Endothelial cell of umbilical vein (primary cell): ENCODE results near the gene FRK. TPM values are rescaled to one million over a fixed set of nuclear protein-coding genes. Genes with fewer than 3 reads are reported as not detected.

Experiments
- BruUV-seq: library from RNA; stranded (reverse); fragments of 400-500 nt; replicated peaks from 2 replicates; lab custom pipeline; 2021; lab: Mats Ljungman, UMichigan
- CTCF ChIA-PET: fragments of 300-600, 350-600 bp; sonication (Branson Sonifier 250); formaldehyde crosslinking; loops from one replicate; lab custom pipeline; 2021; ENCODE audit warnings: antibody characterized with exemption, inconsistent platforms; lab: Charles Lee
- POLR2A ChIA-PET: fragments of 300-600, 350-600 bp; sonication (Branson Sonifier 250); formaldehyde crosslinking; loops from one replicate; lab custom pipeline; 2021; ENCODE audit warnings: antibody characterized with exemption, inconsistent platforms; lab: Charles Lee
- DNase-seq: peaks from one replicate; pipeline ENCODE4 v3.0.0-alpha.2; 2011; ENCODE audit warnings: low read depth, low spot score
- FAIRE-seq: peaks from 2 replicates; lab custom pipeline; 2011; peaks lifted over from hg19 to GRCh38; lab: Jason Lieb, UNC
- H2AFZ ChIP-seq: 2 replicates; pipeline ENCODE4 v1.6.0; 2012; ENCODE audit warnings: low read depth, low read length, control low read depth, inconsistent platforms
- H3K27ac ChIP-seq: 2 replicates; pipeline ENCODE4 v1.5.1; 2011; ENCODE audit warnings: low read depth, mild to moderate bottlenecking, control low read depth, low read length, moderate library complexity; ENCODE audit not compliant: insufficient read depth
- H3K27me3 ChIP-seq, 2 experiments: 2 replicates each; pipeline versions ENCODE4 v1.6.0 to v1.6.1; 2011; ENCODE audit warnings: low read length in 2 of 2, mixed read lengths in 1 of 2; ENCODE audit not compliant: control insufficient read depth in 2 of 2, insufficient read depth in 2 of 2
- H3K36me3 ChIP-seq, 2 experiments: 2 replicates in 1 of 2; 3 replicates in 1 of 2; pipeline ENCODE4 v1.5.1; 2011; ENCODE audit warnings: low read length in 2 of 2, mild to moderate bottlenecking in 1 of 2, moderate library complexity in 1 of 2; ENCODE audit not compliant: control insufficient read depth in 2 of 2, insufficient read depth in 2 of 2; ENCODE audit errors: extremely low read depth in 1 of 2
- H3K4me1 ChIP-seq: 3 replicates; pipeline ENCODE4 v1.5.1; 2011; ENCODE audit warnings: mild to moderate bottlenecking, low read length; ENCODE audit not compliant: control insufficient read depth, insufficient read depth; ENCODE audit errors: extremely low read depth
- H3K4me2 ChIP-seq: 2 replicates; pipeline ENCODE4 v1.6.1; 2011; ENCODE audit warnings: low read length, control low read depth, mixed read lengths; ENCODE audit not compliant: insufficient read depth
- H3K4me3 ChIP-seq, 3 experiments: fragments of 200-600 bp in 1 of 3; sonication (generic), shearing (Covaris generic) in 1 of 3; replicated peaks in 1 of 3; 2 replicates each; pipeline ENCODE4 v1.5.1; 2011 to 2016; ENCODE audit warnings: control low read depth in 3 of 3, low read length in 3 of 3, mild to moderate bottlenecking in 2 of 3, inconsistent platforms in 1 of 3, low read depth in 1 of 3, moderate library complexity in 1 of 3; ENCODE audit not compliant: insufficient read depth in 1 of 3
- H3K79me2 ChIP-seq: 2 replicates; pipeline ENCODE4 v1.6.0; 2012; ENCODE audit warnings: low read length, inconsistent platforms; ENCODE audit not compliant: control insufficient read depth, insufficient read depth
- H3K9ac ChIP-seq: replicated peaks from 2 replicates; pipeline ENCODE3; 2011; ENCODE audit warnings: low read length, control low read depth; ENCODE audit not compliant: insufficient read depth; ENCODE audit errors: extremely low read depth
- H3K9me1 ChIP-seq: replicated peaks from 3 replicates; pipeline ENCODE4 v1.6.0; 2011; ENCODE audit warnings: mild to moderate bottlenecking, low read length; ENCODE audit not compliant: control insufficient read depth, insufficient read depth; ENCODE audit errors: extremely low read depth
- H3K9me3 ChIP-seq: replicated peaks from 2 replicates; pipeline ENCODE4 v1.5.1; 2012; ENCODE audit warnings: low read length, inconsistent platforms; ENCODE audit not compliant: control insufficient read depth, insufficient read depth
- H4K20me1 ChIP-seq: replicated peaks from 2 replicates; pipeline ENCODE3; 2011; ENCODE audit warnings: mild to moderate bottlenecking, low read length; ENCODE audit not compliant: control insufficient read depth, insufficient read depth; ENCODE audit errors: extremely low read depth
- EZH2 ChIP-seq: IDR thresholded peaks from 2 replicates; pipeline ENCODE4 v1.6.1; 2012; ENCODE audit warnings: borderline replicate concordance, low read depth, mild to moderate bottlenecking, moderate library complexity, low read length, inconsistent platforms; ENCODE audit not compliant: severe bottlenecking
- FOS ChIP-seq: IDR thresholded peaks from 2 replicates; pipeline ENCODE4 v1.6.1; 2011; ENCODE audit warnings: mild to moderate bottlenecking, low read length, moderate library complexity, borderline replicate concordance; ENCODE audit not compliant: insufficient read depth
- GATA2 ChIP-seq: IDR thresholded peaks from 2 replicates; pipeline ENCODE4 v1.7.0; 2011; ENCODE audit warnings: low read depth, mild to moderate bottlenecking, moderate library complexity, mixed read lengths, low read length; ENCODE audit not compliant: insufficient read length, insufficient read depth
- JUN ChIP-seq: IDR thresholded peaks from 2 replicates; pipeline ENCODE4 v1.6.1; 2011; ENCODE audit warnings: borderline replicate concordance, low read depth; ENCODE audit not compliant: insufficient read length, insufficient read depth
- MAX ChIP-seq: IDR thresholded peaks from 2 replicates; pipeline ENCODE4 v1.6.1; 2011; ENCODE audit not compliant: insufficient read depth, insufficient read length
- MYC ChIP-seq: IDR thresholded peaks from one replicate; pipeline ENCODE4 v1.6.1; 2011; ENCODE audit warnings: mild to moderate bottlenecking, low read depth, low read length
- POLR2A ChIP-seq: IDR thresholded peaks from 2 replicates; pipeline ENCODE4 v1.6.1; 2012; ENCODE audit warnings: low read depth, mild to moderate bottlenecking, control low read depth, low read length
- POLR2AphosphoS5 ChIP-seq: IDR thresholded peaks from 2 replicates; pipeline ENCODE4 v1.6.1; 2012; ENCODE audit warnings: low read depth, mild to moderate bottlenecking, control low read depth, low read length, moderate library complexity; ENCODE audit not compliant: insufficient read depth
- dilution Hi-C: fragments of 300-500 bp; cut with MboI; formaldehyde crosslinking; loops from one replicate; pipeline ENCODE4 v1.15.0; 2019; ENCODE audit warnings: low sequenced_read_pairs; ENCODE audit not compliant: extremely low pct_ligation_motif_present
- intact Hi-C: fragments of 100-400 bp; cut with micrococcal nuclease; formaldehyde crosslinking; loops from one replicate; pipeline ENCODE4 v1.10.0; 2022
- polyA plus RNA-seq, 4 experiments: library from polyadenylated mRNA; depleted of rRNA in 3 of 4; stranded (reverse) in 3 of 4; unstranded in 1 of 4; fragments of >200 nt; gene quantifications; 2 replicates each; pipeline versions ENCODE4 v1.2.1 to v1.2.3, GENCODE V29; 2011 to 2012; ENCODE audit warnings: missing spikeins in 1 of 4
- total RNA-seq: library from RNA; stranded (reverse); gene quantifications from 2 replicates; pipeline ENCODE4 v1.2.3, GENCODE V29; 2021
- TF ChIP-seq, protein P1 (sequence below), 2 donors: IDR thresholded peaks; 1 replicate in 1 of 2; 2 replicates in 1 of 2; pipeline ENCODE4 v1.5.1; 2011; ENCODE audit warnings: low read length in 2 of 2, mild to moderate bottlenecking in 2 of 2, moderate library complexity in 2 of 2, control low read depth in 1 of 2, inconsistent platforms in 1 of 2, low read depth in 1 of 2; ENCODE audit not compliant: insufficient read depth in 1 of 2; ENCODE audit errors: extremely low read depth in 1 of 2

FRK gene
- total and polyA plus RNA-seq, 2 donors (not counting 3 experiments of a cell fraction or from before 2014, with no cell fraction given): 0.01 TPM; not detected in 1

- intact Hi-C loops: no loop called here
Measured at GRCh38 chr6:116064666-116065065, 4.0 kb upstream of the FRK start.

More at GRCh38 chr6:116064666-116065065, 4.0 kb upstream of the FRK start:
- dilution Hi-C loops: no loop called here
- H3K27me3 ChIP-seq: peaks cover 0 to 2% of the 10 kb centered on the region in 2 experiments
- POLR2A ChIA-PET: no interaction called here
- TF ChIP-seq FOS (no peak), GATA2 (no peak), EZH2 (no peak), MAX (no peak), JUN (no peak), POLR2AphosphoS5 (no peak), MYC (no peak), POLR2A (no peak)
- TF ChIP-seq, protein P1, sequence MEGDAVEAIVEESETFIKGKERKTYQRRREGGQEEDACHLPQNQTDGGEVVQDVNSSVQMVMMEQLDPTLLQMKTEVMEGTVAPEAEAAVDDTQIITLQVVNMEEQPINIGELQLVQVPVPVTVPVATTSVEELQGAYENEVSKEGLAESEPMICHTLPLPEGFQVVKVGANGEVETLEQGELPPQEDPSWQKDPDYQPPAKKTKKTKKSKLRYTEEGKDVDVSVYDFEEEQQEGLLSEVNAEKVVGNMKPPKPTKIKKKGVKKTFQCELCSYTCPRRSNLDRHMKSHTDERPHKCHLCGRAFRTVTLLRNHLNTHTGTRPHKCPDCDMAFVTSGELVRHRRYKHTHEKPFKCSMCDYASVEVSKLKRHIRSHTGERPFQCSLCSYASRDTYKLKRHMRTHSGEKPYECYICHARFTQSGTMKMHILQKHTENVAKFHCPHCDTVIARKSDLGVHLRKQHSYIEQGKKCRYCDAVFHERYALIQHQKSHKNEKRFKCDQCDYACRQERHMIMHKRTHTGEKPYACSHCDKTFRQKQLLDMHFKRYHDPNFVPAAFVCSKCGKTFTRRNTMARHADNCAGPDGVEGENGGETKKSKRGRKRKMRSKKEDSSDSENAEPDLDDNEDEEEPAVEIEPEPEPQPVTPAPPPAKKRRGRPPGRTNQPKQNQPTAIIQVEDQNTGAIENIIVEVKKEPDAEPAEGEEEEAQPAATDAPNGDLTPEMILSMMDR (IDR thresholded peaks at IDR 0.05; ENCODE audit: extremely low read depth in 1 of 2, insufficient read depth in 1 of 2, low read depth in 1 of 2, low read length in 2 of 2): no peak
- no peaks in the 10 kb centered on the region for H3K79me2 ChIP-seq
- H2AFZ ChIP-seq: no peak overlapping the region
- FAIRE-seq (no peak), DNase-seq (no peak)
- no TSS peak for BruUV-seq
- H4K20me1 ChIP-seq: no peaks in the 10 kb centered on the region
- no peaks in the 10 kb centered on the region for H3K9me3 ChIP-seq
- no peak overlapping the region for H3K4me3 ChIP-seq
- no peaks in the 10 kb centered on the region for H3K4me1 ChIP-seq
- CTCF ChIA-PET: no interaction called here
- no peaks in the 10 kb centered on the region for H3K36me3 ChIP-seq
- no peak overlapping the region for H3K27ac ChIP-seq
- no peak overlapping the region for H3K4me2 ChIP-seq
- H3K9me1 ChIP-seq: no peaks in the 10 kb centered on the region
- no peak overlapping the region for H3K9ac ChIP-seq
